Smooth muscle cell (in vitro differentiated cells): ENCODE data around the gene ACBD3. TPM values are rescaled to one million over a fixed set of nuclear protein-coding genes. Genes with fewer than 3 reads are reported as not detected.

Source experiments
- DNase-seq: peaks from one replicate; lab custom pipeline; 2025; ENCODE audit not compliant: unreplicated experiment; lab: John Stamatoyannopoulos, UW
- H2AFZ ChIP-seq: fragments of 200-600 bp; sonication (generic); 2 replicates; pipeline ENCODE4 v1.6.0; 2016; ENCODE audit warnings: antibody characterized with exemption, low read depth, mild to moderate bottlenecking
- H3F3A ChIP-seq: fragments of 200-600 bp; sonication (generic); 2 replicates; pipeline ENCODE4 v1.6.0; 2017; ENCODE audit warnings: antibody characterized with exemption, low read depth
- H3K27ac ChIP-seq: fragments of 200-600 bp; sonication (generic); 2 replicates; pipeline ENCODE4 v1.5.1; 2016; ENCODE audit warnings: low read depth, mild to moderate bottlenecking
- H3K27me3 ChIP-seq: fragments of 200-600 bp; sonication (generic); 2 replicates; pipeline ENCODE4 v1.6.1; 2016; ENCODE audit warnings: low read depth, mild to moderate bottlenecking
- H3K36me3 ChIP-seq: fragments of 200-600 bp; sonication (generic); 2 replicates; pipeline ENCODE4 v1.5.1; 2016; ENCODE audit warnings: low read depth
- H3K4me1 ChIP-seq: fragments of 200-600 bp; sonication (generic); 2 replicates; pipeline ENCODE4 v1.5.1; 2016; ENCODE audit warnings: low read depth
- H3K4me2 ChIP-seq: fragments of 200-600 bp; sonication (generic); 2 replicates; pipeline ENCODE4 v1.6.0; 2016; ENCODE audit warnings: mild to moderate bottlenecking
- H3K4me3 ChIP-seq: fragments of 200-600 bp; sonication (generic); 2 replicates; pipeline ENCODE4 v1.5.1; 2016; ENCODE audit warnings: mild to moderate bottlenecking
- H3K79me2 ChIP-seq: fragments of 200-600 bp; sonication (generic); 2 replicates; pipeline ENCODE4 v1.6.0; 2016; ENCODE audit warnings: low read depth, mild to moderate bottlenecking
- H3K9ac ChIP-seq: fragments of 200-600 bp; sonication (generic); 2 replicates; pipeline ENCODE4 v1.6.0; 2016; ENCODE audit warnings: low read depth
- H3K9me3 ChIP-seq: fragments of 200-600 bp; sonication (generic); replicated peaks from 2 replicates; pipeline ENCODE4 v1.5.1; 2016; ENCODE audit warnings: low read depth
- H4K20me1 ChIP-seq: fragments of 200-600 bp; sonication (generic); 2 replicates; pipeline ENCODE4 v1.6.0; 2016; ENCODE audit warnings: low read depth
- WGBS: methylation state at CpG from one replicate; pipeline ENCODE4 v1.1.7; 2016; ENCODE audit warnings: low lambda C conversion rate; 5-methylcytosine and 5-hydroxymethylcytosine counted together
- polyA plus RNA-seq: library from polyadenylated mRNA; unstranded; fragments of >200 nt; fragmentation: Nextera tagmentation; extraction: Ambion mirVana; gene quantifications from 2 replicates; pipeline ENCODE4 v1.2.1, GENCODE V29; 2016
- total RNA-seq: library from RNA; depleted of rRNA; stranded (reverse); fragments of >200 nt; gene quantifications from 2 replicates; pipeline ENCODE4 v1.2.3, GENCODE V29; 2014
- TF ChIP-seq, protein P1 (sequence below): fragments of 200-600 bp; sonication (generic); IDR thresholded peaks from 2 replicates; pipeline ENCODE4 v1.5.1; 2017; ENCODE audit warnings: borderline replicate concordance, mild to moderate bottlenecking, antibody characterized with exemption; ENCODE audit not compliant: insufficient read depth, poor library complexity, severe bottlenecking

Gene ACBD3
- total and polyA plus RNA-seq, 2 experiments from 2014 or later: 82.0 to 118 TPM

GRCh38 chr1:226172589-226172988, 14.0 kb downstream of the ACBD3 start:
- Histone ChIP-seq H4K20me1 (peaks cover 100% of the 10 kb centered on the region), H3K27me3 (no peaks in the 10 kb centered on the region), H3K79me2 (peaks cover 100% of the 10 kb centered on the region), H3K9ac (no peak overlapping the region), H3K4me3 (no peak overlapping the region), H3F3A (peaks cover 5% of the 10 kb centered on the region), H3K4me1 (no peaks in the 10 kb centered on the region), H3K4me2 (no peak overlapping the region), H3K9me3 (no peaks in the 10 kb centered on the region), H3K27ac (no peak overlapping the region), H3K36me3 (no peaks in the 10 kb centered on the region), H2AFZ (no peak overlapping the region)
- 98% methylated on average over 5 of the region's 5 CpGs for WGBS
- DNase-seq: no peak
- TF ChIP-seq, protein P1, sequence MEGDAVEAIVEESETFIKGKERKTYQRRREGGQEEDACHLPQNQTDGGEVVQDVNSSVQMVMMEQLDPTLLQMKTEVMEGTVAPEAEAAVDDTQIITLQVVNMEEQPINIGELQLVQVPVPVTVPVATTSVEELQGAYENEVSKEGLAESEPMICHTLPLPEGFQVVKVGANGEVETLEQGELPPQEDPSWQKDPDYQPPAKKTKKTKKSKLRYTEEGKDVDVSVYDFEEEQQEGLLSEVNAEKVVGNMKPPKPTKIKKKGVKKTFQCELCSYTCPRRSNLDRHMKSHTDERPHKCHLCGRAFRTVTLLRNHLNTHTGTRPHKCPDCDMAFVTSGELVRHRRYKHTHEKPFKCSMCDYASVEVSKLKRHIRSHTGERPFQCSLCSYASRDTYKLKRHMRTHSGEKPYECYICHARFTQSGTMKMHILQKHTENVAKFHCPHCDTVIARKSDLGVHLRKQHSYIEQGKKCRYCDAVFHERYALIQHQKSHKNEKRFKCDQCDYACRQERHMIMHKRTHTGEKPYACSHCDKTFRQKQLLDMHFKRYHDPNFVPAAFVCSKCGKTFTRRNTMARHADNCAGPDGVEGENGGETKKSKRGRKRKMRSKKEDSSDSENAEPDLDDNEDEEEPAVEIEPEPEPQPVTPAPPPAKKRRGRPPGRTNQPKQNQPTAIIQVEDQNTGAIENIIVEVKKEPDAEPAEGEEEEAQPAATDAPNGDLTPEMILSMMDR: no peak

- H3K79me2 ChIP-seq: peaks cover 100% of the 10 kb centered on the region
- H3K4me2 ChIP-seq: no peak overlapping the region
- H2AFZ ChIP-seq: no peak overlapping the region
- peaks cover 16% of the 10 kb centered on the region for H3K36me3 ChIP-seq
- no peak overlapping the region for H3K4me3 ChIP-seq
- no peaks in the 10 kb centered on the region for H3F3A ChIP-seq
- no peak for DNase-seq
- WGBS: over 99% methylated on average over 9 of the region's 9 CpGs
- no peak overlapping the region for H3K27ac ChIP-seq
- H3K9me3 ChIP-seq: no peaks in the 10 kb centered on the region
- no peak overlapping the region for H3K9ac ChIP-seq
- TF ChIP-seq, protein P1: no peak
- H4K20me1 ChIP-seq: peaks cover 100% of the 10 kb centered on the region
- H3K4me1 ChIP-seq: no peaks in the 10 kb centered on the region
- H3K27me3 ChIP-seq: no peaks in the 10 kb centered on the region
Measured at GRCh38 chr1:226166341-226166740, 20.2 kb downstream of the ACBD3 start.

DNA sequence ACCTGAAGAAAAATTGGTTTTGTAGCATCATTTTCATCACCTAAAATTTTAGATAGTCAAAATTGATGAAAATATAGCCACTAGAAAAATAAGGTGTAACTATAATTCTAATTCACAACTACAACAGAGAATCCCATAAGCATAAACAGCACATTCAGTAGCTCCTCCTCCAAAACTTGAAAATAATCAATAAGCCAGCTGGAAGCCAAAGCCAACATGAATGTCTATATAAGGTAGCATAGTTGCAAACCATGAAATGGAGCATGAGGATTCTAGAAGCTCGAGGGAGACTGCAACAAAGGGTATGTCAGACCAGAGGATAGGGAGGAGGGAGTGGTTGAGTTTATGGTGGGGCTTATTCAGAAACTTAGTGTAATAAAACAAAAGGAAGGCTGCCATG, 22.4 kb downstream of the ACBD3 start:
- Histone ChIP-seq H3K9ac (no peak overlapping the region), H3K27me3 (no peaks in the 10 kb centered on the region), H4K20me1 (peaks cover 100% of the 10 kb centered on the region), H3F3A (peaks cover 5% of the 10 kb centered on the region), H3K79me2 (peaks cover 93% of the 10 kb centered on the region), H3K9me3 (no peaks in the 10 kb centered on the region), H3K4me1 (no peaks in the 10 kb centered on the region), H3K4me2 (no peak overlapping the region), H2AFZ (no peak overlapping the region), H3K27ac (no peak overlapping the region), H3K4me3 (no peak overlapping the region), H3K36me3 (peaks cover 16% of the 10 kb centered on the region)
- TF ChIP-seq, protein P1: no peak
- 94% methylated on average over 1 of the region's 1 CpG for WGBS
- DNase-seq: no peak

DNA sequence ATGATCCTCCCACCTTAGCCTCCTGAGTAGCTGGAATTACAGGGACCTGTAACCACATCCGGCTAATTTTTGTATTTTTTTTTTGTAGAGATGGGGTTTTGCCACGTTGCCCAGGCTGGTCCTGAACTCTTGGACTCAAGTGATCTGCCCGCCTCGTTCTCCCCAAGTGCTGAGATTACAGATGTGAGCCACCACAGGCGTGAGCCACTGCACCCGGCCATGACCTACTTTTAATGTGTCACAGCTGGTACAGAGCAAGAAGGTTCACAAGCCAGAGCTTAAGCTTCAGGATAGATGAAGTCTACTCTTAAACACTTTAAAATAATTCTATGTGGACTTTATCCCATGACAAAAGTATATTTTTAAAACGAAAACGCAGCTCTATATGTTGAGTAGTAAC, 23.6 kb downstream of the ACBD3 start:
- H3K27ac ChIP-seq: no peak overlapping the region
- no peak overlapping the region for H3K9ac ChIP-seq
- no peaks in the 10 kb centered on the region for H3K9me3 ChIP-seq
- 90% methylated on average over 8 of the region's 8 CpGs for WGBS
- H3K79me2 ChIP-seq: peaks cover 87% of the 10 kb centered on the region
- peaks cover 22% of the 10 kb centered on the region for H3K36me3 ChIP-seq
- no peak overlapping the region for H3K4me3 ChIP-seq
- no peak for DNase-seq
- no peak overlapping the region for H2AFZ ChIP-seq
- H3K4me1 ChIP-seq: no peaks in the 10 kb centered on the region
- peaks cover 100% of the 10 kb centered on the region for H4K20me1 ChIP-seq
- no peak overlapping the region for H3K4me2 ChIP-seq
- TF ChIP-seq, protein P1: no peak
- peaks cover 5% of the 10 kb centered on the region for H3F3A ChIP-seq
- H3K27me3 ChIP-seq: no peaks in the 10 kb centered on the region
